ENCODE data around the gene CUEDC1.

The CUEDC1 gene

GRCh38 chr17:57918017-57918895 lies 37.0 kb downstream of the CUEDC1 start:
- no peak for DNase-seq (ENCODE audit: insufficient read length)
- no peak for FAIRE-seq
- no peak for TF ChIP-seq TAF1 (IDR thresholded peaks at IDR 0.05; ENCODE audit: borderline replicate concordance, low read depth, low read length)
- TF ChIP-seq POLR2A (IDR thresholded peaks at IDR 0.05; ENCODE audit: low read depth, low read length): no peak
- no peak for TF ChIP-seq POLR2AphosphoS5 (IDR thresholded peaks at IDR 0.05; ENCODE audit: low read depth, low read length)

DNA sequence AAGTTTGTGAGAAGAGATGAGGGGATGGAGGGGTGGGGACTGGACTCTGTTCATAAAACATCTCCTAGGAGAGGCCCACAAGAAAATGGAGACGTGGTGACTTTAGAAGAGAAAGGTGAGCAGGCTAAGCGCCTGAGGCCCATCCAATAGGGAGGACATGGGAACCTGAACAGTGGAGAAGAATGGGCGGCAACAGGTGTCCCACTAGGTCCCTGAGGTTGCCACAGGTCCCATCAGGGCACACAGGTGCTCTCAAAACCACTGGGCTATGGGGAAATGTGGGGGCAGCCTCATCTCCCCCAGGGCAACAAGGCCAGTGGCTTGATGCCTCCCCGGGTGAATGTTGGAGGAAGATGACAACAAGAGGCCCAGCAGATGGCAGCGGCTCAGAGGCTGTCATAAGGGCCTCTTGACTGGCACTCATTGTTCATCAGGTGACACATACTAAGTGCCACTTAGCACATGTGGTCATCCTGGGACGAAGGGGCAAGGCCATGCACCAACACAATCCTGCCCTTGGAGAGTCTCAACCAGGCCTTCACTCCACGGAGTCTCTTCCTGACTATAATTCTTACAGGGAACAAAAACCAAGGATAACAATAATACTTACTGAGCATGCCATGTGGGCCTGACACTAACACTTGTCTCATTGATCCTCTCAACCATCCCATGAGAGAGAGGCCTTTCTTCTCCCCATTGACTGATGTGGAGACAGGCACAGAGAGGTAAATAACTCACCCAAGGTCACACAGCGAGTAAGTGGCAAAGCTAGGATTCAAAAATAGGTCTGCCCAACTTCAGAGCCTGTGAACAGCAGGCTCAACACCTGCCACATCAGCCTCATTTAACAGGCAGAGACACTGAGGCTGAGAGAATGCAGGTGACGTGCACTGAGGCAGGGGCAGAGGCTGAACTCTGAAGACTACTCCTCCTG lies 38.0 kb downstream of the CUEDC1 start:
- TF ChIP-seq POLR2A (IDR thresholded peaks at IDR 0.05; ENCODE audit: low read depth, low read length): no peak
- TF ChIP-seq POLR2AphosphoS5 (IDR thresholded peaks at IDR 0.05; ENCODE audit: low read depth, low read length): no peak
- TF ChIP-seq TAF1 (IDR thresholded peaks at IDR 0.05; ENCODE audit: borderline replicate concordance, low read depth, low read length): no peak
- no peak for DNase-seq (ENCODE audit: insufficient read length)
- FAIRE-seq: no peak

DNA sequence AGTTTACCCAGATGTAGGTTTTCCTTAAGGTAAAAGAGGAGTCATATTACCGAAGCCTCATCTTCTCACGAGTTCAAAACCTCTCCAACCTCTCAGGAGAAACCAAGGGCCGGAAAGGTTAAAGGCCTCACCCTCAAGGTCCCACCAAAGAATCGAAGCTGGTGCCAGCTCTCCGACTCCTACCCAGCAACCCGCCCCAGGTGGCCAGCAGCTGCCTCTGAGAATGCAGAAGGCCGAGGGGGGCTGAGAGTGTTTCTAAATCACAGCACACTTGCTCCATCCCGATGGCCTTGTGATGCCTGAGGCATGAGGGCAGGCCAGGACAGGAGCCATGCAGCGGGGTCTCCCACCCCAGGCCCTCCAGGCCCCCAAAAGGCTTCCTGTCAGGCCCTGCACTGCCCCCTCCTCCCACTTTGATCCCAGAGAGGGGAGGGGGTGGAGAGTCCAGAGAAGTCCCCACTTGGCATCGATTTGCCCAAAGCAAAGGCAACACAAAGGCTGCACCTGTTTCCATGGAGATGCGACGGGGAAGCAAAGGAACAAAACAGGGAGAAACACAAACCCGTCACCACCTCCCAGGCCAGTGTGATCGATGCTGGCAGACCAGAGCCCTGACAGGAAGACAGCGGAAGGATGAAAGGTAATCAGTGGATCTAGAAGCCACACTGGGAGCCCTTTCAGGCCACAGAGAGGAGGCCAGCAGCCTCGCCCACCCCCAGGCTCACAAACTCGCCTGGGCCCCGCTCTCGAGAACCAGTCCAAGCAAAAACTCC lies 39.0 kb downstream of the CUEDC1 start:
- no peak for FAIRE-seq
- TF ChIP-seq TAF1 (IDR thresholded peaks at IDR 0.05; ENCODE audit: borderline replicate concordance, low read depth, low read length) (no peak), POLR2A (IDR thresholded peaks at IDR 0.05; ENCODE audit: low read depth, low read length) (no peak), POLR2AphosphoS5 (IDR thresholded peaks at IDR 0.05; ENCODE audit: low read depth, low read length) (no peak)
- no peak for DNase-seq (ENCODE audit: insufficient read length)

DNA sequence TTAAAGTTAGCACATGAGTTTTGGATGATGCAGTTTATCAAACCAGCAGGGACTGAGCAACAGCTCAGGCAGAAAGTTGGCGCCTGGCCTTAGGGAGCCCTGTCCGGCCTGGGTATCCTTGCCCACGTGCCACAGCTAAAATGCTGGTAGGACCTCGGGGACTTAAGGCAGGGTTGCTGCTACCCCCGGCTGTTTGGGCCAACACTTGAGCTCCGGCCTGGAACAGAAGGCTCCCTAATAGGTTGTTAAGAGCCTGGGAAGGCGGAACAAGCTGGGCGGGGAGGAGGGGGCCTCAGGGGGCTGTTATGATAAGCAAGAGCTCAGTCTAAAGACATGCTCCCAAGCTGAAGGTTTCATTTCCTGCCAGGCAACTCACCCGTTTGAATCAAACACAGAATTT lies 39.7 kb downstream of the CUEDC1 start:
- TF ChIP-seq POLR2A (IDR thresholded peaks at IDR 0.05; ENCODE audit: low read depth, low read length) (no peak), TAF1 (IDR thresholded peaks at IDR 0.05; ENCODE audit: borderline replicate concordance, low read depth, low read length) (no peak), POLR2AphosphoS5 (IDR thresholded peaks at IDR 0.05; ENCODE audit: low read depth, low read length) (no peak)
- FAIRE-seq (no peak), DNase-seq (ENCODE audit: insufficient read length) (no peak)

DNA sequence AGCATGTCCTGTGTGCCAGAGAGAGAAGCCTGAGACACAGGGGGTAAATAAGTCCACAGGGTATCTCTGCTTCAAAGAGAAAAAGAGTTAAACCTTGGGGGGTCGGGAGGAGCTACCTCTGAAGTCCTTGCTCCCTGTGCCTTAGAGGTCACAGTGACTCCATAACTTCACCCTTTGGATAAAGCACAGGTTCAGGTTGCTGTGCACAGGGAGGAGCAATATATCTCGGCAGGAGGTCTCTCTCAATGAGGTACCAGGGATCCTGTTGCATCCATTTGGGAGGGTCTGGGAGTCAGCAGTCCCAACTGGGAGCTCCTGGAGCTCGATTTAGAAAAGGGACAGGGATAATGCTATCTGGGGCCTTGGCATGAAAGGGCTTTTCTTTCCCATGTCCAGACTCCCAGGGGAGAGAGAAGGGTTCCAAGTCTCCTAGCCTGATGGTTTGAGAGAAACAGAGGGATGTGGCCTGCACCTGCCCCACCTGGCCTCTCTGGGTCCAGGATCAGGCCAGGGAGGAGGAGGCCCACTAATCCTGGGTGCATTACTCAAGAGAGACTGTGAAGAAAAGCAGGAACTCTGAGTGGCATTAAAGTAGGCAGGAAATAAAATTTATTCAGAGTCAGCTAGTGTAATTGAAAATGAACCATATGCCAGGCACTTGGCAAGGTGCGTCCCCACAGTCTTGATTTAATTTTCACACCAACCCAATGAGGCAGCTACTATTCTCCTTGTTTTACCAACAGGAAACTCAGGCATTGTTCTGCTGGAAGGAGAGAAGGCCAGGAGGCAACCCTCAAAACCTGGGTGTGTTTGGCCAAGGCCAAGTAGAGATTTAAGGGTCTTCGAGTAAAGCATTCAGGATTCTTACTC lies 40.7 kb downstream of the CUEDC1 start:
- TF ChIP-seq TAF1 (IDR thresholded peaks at IDR 0.05; ENCODE audit: borderline replicate concordance, low read depth, low read length) (no peak), POLR2AphosphoS5 (IDR thresholded peaks at IDR 0.05; ENCODE audit: low read depth, low read length) (no peak), POLR2A (IDR thresholded peaks at IDR 0.05; ENCODE audit: low read depth, low read length) (no peak)
- FAIRE-seq (no peak), DNase-seq (ENCODE audit: insufficient read length) (no peak)

DNA sequence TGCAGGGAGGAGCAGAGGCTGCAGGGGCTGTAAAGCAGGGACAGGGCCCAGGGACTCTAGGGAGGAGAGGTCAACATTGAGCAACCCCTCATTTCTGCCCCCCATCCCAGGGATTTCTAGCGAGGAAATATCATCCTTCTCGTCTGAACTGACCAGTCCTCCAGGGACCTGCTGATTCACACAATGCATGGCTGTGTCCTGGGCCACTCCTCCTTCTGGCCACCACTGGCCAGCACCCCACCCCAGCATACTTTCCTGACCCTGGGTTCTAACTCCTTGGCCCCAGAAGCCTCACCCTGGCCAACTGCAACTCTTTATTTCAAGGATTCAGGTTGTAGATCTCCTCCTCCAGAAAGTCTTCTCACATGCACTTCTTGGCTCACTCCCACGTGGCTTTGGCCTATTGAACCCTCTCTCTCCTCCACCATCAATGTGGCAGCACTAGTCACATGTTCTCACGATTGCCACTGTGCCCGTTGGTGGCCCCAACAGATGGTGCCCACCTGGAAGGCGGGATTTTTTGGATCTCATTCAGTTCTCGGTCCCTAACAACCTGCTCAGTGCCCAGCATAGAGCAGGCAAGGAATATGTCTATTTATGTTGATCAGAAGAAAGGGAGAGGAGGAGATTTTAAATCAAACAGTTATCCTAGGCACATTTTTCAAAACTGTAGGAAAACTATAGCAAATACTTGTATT lies 41.5 kb downstream of the CUEDC1 start:
- TF ChIP-seq POLR2A (IDR thresholded peaks at IDR 0.05; ENCODE audit: low read depth, low read length): no peak
- no peak for TF ChIP-seq TAF1 (IDR thresholded peaks at IDR 0.05; ENCODE audit: borderline replicate concordance, low read depth, low read length)
- no peak for TF ChIP-seq POLR2AphosphoS5 (IDR thresholded peaks at IDR 0.05; ENCODE audit: low read depth, low read length)
- no peak for FAIRE-seq
- no peak for DNase-seq (ENCODE audit: insufficient read length)

- FAIRE-seq (no peak), DNase-seq (ENCODE audit: insufficient read length) (no peak)
- TF ChIP-seq TAF1 (IDR thresholded peaks at IDR 0.05; ENCODE audit: borderline replicate concordance, low read depth, low read length) (no peak), POLR2AphosphoS5 (IDR thresholded peaks at IDR 0.05; ENCODE audit: low read depth, low read length) (no peak), POLR2A (IDR thresholded peaks at IDR 0.05; ENCODE audit: low read depth, low read length) (no peak)
Observed at GRCh38 chr17:57911834-57912673, 43.2 kb downstream of the CUEDC1 start.

- no peak for TF ChIP-seq POLR2AphosphoS5 (IDR thresholded peaks at IDR 0.05; ENCODE audit: low read depth, low read length)
- no peak for TF ChIP-seq POLR2A (IDR thresholded peaks at IDR 0.05; ENCODE audit: low read depth, low read length)
- no peak for TF ChIP-seq TAF1 (IDR thresholded peaks at IDR 0.05; ENCODE audit: borderline replicate concordance, low read depth, low read length)
- no peak for FAIRE-seq
Observed at GRCh38 chr17:57910462-57911420, 44.5 kb downstream of the CUEDC1 start.

More at GRCh38 chr17:57910462-57911420, 44.5 kb downstream of the CUEDC1 start:
- no peak for DNase-seq (ENCODE audit: insufficient read length)

Data from GM12892 (cell line).